RPMI8226 (cell line): ENCODE measurements around the gene SARNP.
"Not testable (repeated sequence)": the region's sequence is repeated elsewhere in the genome, so short reads cannot be mapped to it uniquely, and the experiment has no call there.

Source experiments
- DNase-seq: peaks from one replicate; pipeline ENCODE4 v3.0.0-alpha.2; 2015

Gene SARNP, protein sequence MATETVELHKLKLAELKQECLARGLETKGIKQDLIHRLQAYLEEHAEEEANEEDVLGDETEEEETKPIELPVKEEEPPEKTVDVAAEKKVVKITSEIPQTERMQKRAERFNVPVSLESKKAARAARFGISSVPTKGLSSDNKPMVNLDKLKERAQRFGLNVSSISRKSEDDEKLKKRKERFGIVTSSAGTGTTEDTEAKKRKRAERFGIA

DNA sequence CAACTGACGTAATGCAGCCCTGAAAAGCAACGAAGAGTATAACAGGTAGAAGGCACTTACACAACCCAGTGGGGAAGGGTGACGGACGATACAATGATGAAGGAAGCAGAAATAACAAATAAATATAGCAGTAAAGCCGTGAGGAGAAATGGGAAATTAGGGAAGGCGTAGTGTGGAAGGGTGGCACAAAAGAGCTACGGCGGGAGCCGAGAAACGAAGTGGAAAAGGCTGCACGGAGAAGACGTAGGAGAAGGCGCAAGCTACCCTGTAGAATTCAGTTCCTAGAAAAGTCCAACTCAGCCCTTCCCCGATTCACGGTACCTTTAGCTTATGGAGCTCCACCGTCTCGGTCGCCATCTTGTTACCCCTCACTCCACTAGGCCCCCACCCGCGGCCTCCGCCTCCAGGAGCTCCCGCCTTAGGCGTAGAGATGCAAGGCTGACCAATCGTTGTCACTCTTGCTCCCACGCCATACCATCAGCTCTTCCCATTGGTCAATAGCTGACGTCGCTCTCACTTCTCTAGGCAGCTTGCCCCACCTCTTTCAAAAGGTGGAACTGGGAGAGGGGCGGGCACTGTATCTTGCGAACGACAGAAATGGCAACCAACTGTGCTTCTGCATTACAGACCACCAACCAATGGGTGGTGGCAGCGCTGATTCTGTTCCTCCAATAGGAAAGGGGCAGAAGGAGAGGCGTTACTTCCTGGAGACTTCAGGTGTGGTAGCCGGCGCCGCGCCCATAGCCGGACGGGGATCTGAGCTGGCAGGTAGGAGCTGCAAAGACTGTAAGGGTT lies at the start of gene SARNP, which contains the start of gene ORMDL2:
SARNP (minus strand) TSS at position 380 of the 795 bp plus-strand sequence; CDS start at position 357, 23 bp downstream.
ORMDL2 (plus strand) TSS at position 697 of the 795 bp plus-strand sequence. CDS start 959 bp downstream, outside the sequence.
- DNase-seq, result peak; percentile 99

DNA sequence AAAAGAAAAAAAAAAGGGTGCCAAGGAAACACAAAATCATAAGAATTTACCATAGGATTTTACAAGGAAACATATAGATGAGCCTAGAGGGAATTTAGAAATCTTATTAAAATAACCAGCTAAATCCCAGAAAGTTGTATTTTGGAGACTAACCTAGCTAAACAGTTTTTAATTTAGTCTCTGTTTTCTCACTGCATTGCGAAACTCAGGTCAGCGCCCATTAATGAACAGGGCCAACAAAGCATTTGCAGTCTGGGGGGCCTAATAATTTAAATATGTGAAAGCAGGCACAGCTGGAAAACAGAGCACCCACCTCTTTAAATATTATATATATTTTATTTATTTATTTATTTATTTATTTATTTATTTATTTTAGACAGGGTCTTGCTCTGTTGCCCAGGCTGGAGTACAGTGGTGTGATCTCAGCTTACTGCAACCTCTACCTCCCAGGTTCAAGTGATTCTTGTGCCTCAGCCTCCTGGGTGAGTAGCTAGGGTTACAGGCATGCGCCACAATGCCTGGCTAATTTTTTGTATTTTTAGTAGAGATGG lies 49.0 kb upstream of the SARNP start:
- DNase-seq, result not testable (repeated sequence)

DNA sequence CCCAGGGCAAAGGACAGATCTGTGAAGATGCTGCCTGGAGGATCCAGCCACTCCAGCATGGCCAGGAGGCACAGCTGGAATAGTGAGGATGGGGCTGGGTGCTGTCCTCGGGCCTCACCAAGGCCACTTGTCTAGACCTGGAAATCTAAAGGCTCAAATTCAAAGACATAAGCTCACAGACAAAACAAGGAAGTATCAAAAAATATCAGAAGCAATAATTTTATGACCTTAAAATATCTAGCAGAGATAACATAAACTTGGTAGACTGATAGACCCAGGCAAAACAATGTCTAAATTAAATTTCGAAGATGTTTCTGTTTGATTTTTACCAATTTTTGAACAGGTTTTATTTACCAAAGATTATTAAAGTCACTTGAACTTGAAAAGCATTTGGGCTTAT lies 47.8 kb upstream of the SARNP start:
- no peak for DNase-seq

DNA sequence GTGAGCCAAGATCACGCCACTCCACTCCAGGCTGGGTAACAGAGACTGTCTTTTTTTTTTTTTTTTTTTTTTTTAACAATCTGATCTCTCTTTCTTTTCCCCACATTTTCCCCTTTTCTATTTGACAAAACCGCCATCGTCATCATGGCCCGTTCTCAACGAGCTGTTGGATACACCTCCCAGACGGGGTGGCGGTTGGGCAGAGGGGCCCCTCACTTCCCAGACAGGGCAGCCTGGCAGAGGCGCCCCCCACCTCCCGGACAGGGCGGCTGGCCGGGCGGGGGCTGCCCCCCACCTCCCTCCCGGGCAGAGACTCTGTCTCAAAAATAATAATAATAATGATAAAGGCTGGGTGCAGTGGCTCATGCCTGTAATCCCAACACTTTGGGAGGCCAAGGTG lies 45.4 kb upstream of the SARNP start:
- not testable (repeated sequence) for DNase-seq

DNA sequence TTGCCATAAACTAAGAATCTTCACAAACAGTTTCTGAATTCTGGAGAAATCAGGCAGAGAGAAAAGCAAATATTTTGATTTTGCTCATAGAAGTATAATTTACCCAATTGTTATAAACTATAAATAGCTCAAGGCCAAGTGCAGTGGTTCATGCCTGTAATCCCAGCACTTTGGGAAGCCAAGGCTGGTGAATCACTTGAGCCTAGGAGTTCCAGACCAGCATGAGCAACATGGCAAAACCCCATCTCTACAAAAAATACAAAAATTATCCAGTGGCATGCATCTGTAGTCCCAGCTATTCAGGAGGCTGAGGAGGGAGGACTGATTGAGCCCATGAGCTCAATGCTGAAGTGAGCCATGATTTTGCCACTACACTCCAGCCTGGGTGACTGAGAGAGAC lies 44.8 kb upstream of the SARNP start:
- DNase-seq, result no peak

DNA sequence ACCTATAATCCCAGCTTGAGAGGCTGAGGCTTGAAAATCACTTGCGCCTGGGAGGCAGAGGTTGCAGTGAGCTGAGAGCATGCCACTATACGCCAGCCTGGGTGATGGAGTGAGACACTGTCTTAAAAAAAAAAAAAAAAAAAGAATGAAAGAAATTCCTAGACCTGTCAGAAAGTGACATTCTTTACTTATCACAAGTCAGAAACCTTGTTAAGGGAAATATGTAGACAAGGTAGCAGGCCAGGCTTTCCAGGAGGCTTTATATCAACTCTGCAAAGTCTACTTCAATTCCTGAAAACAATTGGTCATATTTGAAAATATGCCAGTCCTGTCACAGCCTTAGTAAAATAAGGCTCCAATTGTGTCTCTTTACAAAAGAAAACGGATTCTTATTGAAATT lies 44.3 kb upstream of the SARNP start:
- DNase-seq, result no peak

DNA sequence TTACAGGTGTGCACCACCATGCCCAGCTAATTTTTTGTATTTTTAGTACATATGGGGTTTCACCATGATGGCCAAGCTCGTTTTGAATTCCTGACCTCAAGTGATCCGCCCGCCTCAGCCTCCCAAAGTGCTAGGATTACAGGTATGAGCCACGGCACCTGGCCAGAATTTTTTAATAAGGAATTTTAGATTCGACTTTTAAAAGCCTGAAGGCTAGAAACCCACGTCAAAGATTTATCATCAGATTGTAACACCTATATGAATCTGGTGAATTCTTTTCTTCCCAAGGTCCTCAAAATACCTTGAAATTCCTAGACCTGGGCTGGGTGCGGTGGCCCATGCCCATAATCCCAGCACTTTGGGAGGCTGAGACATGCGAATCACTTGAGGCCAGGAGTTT lies 43.9 kb upstream of the SARNP start:
- no peak for DNase-seq

DNA sequence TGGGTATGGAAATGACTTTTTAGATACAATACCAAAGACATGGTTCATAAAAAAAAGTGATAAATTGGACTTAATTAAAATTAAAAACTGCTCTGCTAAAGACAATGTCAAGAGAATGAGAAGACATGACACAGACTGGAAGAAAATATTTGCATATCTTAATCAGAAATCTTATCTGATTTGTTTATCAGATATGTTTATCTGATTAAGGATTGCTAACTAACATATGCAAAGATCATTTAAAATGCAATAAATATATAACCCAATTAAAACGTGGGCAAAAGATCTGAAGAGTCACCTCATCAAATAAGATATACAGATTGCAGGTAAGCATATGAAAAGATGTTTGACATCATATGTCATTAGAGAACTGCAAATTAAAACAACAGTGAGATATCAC lies 35.2 kb upstream of the SARNP start:
- no peak for DNase-seq

DNA sequence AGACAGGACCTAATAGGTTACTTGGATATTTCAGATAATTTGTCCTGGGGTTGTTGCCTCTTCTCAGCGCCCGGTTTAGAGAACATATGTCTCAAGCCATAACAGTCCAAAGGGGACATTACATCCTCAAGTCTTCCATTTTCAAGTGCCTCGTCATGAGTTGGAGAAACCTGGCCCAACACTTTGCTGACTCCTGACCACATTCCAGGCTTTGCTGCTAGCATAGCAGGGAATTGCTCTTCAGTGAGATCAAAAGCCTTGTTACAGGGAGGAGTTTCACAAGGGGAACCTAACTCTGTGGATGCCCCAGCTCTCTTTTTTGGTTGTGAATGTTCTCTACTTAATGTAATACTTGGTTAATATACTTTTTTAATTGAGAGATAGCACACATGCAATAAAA lies 33.4 kb upstream of the SARNP start:
- no peak for DNase-seq

DNA sequence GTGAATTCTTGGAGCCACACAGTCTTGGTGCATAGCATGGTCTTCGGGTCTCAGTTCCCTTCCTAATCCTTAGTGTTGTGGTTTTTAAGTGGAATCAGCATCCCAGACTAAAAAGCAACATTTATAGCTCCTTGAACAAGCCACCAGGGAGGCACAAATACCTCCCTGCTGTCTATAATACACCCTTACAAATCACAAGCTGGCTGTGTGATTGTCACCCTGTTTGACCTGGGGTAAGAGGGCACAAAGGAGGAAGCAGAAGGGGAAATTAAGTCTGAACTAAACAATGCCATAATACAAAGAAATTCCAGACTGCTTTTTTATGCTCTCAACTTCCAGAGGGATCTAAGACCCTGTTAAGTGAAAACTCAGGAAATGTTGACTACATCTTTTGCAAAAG lies 32.9 kb upstream of the SARNP start:
- no peak for DNase-seq

DNA sequence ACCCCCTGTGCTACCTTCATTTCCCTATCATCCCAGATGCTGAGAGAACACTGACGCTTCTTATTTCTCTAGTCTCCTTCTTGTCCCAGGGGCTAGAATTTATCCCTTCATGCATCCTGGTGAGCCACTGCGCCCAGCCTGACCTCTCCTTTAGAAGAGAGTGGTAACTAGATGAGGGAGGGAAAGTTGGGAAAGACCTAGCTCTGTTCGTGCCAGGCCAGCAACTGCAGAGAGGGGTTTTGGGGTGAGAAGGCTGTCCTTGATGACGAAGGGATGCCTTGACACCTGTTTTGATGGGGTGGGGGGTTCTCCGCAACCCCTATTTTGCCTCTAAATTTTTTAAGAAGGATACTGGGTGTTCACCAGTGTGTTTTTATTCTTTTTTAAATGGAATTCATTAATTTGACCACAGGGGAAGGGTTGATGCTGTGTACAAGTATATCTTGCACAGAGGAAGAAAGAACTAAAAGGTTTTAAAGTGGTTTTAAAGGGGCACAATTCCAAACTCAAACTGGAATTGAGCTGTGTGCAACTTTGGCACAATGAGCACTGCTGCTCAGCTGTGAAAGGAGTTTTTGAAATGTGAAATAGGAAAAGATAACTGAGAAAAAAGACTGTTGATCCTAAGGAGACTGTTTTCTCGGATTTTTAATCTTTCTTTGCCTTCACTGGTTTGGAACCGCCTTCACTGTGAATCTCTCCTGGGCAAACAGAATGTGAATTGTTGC lies 32.3 kb upstream of the SARNP start:
- no peak for DNase-seq

DNA sequence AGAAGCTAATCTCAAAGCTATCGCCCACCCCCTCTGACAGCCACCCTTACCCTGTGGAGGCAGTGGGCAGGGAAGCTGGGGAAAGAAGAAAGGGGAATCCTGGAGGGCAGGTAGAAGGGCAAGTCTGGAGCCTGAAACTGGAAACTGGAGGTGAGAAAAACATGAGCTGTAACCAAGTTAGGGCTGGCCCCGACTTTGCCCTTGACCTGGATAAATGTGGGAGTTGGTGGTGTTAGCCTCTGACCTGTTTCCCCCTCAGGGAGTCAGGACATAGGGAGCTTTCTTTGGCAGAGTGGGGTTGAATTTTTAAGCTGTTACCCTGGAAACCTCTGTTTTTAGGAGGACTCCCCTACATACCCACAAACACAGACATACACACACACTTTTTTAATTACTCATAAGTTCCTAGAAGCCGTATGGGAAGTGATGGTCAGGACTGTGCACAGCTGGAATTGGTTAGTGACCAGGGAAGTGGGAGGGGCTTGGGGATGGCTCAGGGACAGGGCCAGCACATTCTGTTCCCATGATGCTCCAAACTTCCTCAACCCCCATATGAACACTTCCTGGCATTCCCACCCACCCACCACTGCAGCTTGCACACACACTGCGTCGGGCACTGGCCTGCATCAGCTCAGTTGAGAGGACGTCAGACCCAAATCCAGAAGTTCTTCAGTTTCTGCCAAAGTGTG lies 30.2 kb upstream of the SARNP start:
- DNase-seq, result no peak

DNA sequence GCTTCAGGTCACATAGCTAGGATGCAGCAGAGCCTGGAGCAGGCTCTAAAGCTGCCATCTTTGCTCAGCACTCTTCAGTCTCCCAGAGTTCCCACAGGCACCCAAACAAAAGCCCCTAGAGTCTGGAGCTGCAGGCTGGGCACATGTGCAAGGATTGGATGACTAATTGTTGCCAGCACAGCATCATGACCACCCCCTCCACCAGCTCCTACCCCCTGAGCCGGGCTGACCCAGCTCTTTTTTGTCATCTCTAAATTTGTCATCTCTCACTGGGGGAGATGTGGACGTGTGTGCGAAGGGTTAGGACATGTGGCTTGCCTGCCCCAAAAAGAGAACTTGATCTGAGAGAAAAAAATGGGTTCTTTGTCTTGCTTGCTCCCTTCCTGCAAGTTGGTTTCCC lies 29.5 kb upstream of the SARNP start:
- no peak for DNase-seq

DNA sequence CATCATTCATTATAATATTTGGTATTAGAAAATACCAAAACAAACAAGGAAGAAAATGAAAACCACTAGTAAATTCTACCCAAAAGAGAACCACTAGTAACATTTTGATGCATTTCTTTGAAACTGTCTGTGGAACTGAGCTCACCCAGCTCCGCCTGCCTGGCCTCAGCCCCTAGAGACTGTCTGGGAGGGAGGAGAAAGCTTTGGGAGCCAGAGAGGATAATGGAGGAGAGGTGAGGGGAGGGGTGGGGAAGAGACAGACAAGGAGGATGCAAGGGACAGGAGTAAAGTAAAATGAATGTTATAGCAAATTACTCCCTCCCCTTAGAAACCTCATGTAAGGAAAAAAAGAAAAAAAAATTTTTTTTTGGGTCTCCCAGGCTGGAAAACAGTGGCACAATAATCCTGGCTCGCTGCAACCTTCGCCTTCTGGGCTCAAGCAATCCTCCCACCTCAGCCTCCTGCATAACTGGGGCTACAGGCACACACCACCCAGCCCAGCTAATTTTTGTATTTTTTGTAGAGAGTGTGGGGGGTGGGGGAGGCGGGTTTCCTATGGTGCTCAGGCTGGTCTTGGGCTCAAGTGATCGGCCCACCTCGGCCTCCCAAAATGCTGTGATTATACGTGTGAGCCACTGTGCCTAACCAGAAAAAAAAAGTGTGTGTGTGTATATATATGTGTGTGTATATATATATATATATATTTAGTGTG lies 28.4 kb upstream of the SARNP start:
- DNase-seq, result no peak

DNA sequence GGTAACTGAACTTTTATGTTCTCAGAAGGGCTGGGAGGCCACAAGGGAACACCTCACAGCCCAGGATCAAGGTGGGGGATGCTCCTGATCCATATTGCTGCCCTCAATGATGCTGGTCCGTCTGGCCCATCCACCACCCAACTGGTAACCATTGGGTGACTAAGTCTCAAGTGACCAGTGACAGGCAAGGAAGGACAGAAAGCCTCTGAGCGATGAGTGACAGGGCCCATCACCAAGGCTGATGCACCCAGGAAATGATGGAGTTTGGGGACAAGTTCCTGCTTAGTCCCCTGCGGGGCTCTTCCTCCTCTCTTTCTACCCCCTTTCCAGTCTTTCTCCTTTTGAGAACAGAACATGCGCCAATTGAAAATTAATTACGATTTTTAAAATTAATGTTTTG lies 27.8 kb upstream of the SARNP start:
- DNase-seq, result no peak

DNA sequence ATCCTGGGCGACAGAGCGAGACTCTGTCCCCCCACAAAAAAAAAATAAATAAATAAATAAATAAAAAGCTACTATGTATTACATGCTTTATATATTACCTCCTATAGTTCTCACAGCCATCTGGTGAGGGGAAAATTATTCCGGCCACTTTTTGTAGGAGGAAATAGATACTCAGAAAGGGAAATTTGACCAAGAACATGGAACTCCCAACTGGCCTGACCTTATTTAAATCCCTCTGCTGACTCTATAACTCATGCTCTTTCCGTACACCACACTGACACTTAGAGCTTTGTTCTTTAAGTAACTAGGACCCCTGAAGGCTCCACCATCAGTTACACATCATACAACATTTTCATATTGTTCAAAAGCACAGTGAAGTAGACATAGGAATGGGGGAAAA lies 27.4 kb upstream of the SARNP start:
- DNase-seq, result no peak

DNA sequence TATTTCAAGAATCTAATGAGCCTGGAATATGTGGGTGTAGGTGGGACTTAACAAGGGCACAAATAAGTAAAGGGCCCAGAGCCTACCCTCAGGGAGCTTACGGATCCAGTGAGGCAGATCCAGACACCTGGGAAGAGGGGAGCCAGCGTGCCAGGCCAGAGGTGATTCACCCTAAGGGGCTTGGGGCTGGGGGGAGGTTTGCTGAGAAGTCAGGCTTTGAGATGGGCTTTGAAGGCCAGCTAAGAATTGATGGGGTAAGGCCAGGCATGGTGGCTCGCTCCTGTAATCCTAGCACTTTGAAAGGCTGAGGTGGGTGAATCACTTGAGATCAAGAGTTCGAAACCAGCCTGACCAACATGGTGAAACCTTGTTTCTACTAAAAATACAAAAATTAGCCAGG lies 25.9 kb upstream of the SARNP start:
- no peak for DNase-seq

DNA sequence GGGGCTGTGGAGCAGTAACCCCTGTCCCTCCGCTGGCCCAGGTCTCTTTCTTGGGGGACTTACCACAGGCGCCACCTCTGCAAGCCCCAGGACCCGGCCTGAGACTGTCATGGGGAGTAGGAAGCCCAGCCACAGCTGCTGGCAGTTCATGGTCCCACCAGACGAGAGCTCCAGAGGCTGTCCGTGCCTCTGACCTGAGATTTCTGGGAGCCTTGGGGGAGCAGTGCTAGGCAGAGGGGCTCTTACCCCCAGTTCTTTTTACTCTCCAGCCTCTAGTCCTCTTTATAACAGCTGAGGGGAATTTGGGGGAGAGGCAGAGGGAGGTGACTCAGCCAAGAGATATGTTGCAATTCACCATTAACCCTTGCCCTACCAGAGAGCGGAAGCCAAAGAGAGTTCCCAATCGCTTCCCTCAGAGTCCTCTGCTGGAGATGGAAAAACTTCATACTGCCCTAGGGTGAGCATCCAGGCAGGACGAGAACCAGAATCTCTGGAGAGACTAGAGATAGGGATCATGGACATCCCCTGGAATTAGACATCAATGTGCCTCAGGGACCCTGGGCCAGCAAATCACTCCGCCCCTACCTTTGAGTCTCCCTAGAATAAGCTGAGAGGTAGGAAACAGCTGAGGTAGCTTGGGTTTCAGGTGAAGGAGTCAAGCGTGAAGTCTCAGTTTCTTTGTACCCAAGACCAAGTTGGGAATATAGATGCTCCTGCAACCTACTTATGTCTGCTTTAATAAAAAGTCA lies 25.3 kb upstream of the SARNP start, which contains the start of gene MMP19:
MMP19 (minus strand) TSS at position 256 of the 749 bp plus-strand sequence; CDS start at position 150, 106 bp downstream.
- DNase-seq, result no peak

DNA sequence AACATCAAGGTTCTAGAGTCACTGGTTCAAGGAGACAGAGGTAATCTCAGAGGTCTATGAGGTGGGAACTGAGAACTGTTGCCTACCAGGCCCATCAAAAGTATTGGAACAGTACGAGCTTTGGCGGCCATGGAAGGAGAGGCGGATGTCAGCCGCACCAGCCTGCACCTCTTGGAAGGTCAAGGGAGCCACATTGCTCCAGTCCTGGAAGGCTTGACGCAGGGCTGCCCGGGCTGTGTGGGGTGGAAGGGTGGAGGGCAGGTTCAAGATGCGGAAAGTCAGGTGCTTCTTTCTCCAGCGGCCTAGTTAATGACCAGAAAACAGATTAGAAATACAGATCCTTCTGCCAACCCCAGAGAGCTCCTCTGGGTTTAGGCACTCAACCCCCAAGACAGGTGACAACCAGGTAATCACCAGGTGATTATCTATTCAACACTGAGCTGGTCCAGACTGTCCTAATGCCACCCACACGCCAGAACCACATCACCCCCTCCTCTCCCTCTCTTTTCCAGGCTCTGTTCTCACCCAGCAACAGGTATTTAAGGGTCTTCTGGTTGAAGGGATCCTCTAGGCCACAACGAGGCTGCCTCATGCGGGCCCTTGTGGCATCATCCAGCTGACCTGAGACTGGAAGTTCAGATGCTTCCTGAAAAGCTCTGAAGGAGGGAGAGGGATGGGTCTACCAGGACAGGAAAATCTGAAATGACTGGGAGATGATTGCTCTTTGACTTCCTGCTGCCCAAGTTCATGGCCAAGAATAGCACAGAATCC lies 23.2 kb upstream of the SARNP start:
- no peak for DNase-seq

DNA sequence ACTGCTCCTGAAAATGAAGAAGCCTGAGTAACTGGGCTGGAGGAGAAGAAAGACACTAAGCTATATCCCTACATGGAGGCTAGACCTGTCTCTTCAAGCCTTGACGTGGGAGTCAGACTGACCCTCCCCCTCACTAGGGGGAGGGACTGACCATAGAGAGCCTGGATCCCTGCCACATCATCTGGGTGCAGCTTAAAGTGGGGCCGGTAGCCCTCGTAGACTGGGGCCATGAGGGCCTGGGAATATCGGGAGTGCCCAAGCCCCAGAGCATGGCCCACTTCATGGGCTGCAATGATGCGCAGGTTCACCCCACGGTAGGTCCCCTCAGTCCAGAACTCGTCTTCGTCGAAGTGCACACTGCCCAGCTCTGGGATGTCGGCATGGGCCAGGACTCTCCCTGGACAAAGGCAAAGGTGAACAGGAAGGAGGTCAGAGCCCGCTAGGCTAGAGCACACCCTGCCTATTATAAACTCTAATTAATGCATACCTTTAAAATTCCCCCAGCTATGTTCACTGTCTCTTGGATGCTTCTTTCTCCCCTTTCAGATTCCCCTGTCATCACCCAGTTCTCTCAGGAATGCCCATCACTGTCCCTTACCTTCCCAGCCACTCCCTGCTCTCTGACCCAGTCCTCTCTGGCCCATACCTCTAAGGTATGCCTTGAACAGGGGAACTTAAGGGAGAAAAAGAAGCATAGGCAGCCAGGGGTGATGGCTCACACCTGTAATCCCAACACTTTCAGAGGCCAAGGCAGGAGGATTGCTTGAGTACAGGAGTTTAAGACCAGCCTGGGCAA lies 22.0 kb upstream of the SARNP start:
- no peak for DNase-seq
